ENCODE results near the gene KIF26A. TPM values are rescaled to one million over a fixed set of nuclear protein-coding genes. Genes with fewer than 3 reads are reported as not detected.

The KIF26A gene
- total RNA-seq, 1 experiment from 2014 or later, result 3.1 TPM

- peak; percentile 91 for TF ChIP-seq CTCF (conservative IDR thresholded peaks at IDR 0.05; ENCODE audit: low read depth, low read length)
- no peak for TF ChIP-seq EZH2 (IDR thresholded peaks at IDR 0.05; ENCODE audit: low read length, unreplicated experiment)
- TF ChIP-seq EZH2phosphoT487 (IDR thresholded peaks at IDR 0.05; ENCODE audit: borderline replicate concordance, low read length), result no peak
- H3K27me3 ChIP-seq (ENCODE audit: low read length), result no peaks in the 10 kb centered on the region
- H3K9me3 ChIP-seq (ENCODE audit: low read length), result no peaks in the 10 kb centered on the region
- H3K4me3 ChIP-seq (ENCODE audit: low read length), result no peak overlapping the region
- peak overlapping the region; percentile 63; the same call in 1 of the 2 replicates for H3K4me2 ChIP-seq (ENCODE audit: low read length)
- no peaks in the 10 kb centered on the region for H3K9me2 ChIP-seq (replicated peaks; ENCODE audit: low read length)
- intact Hi-C loops (cut with micrococcal nuclease), result loop anchor here (2.0 kb wide), 1 partner anchor 36 kb away; no protein-coding TSS in a partner anchor
- no peaks in the 10 kb centered on the region for H3F3A ChIP-seq (ENCODE audit: low read length, unreplicated experiment)
- H3K27ac ChIP-seq (ENCODE audit: low read length), result no peak overlapping the region
- ATAC-seq, result peak; percentile 85
- no peaks in the 10 kb centered on the region for H3K79me2 ChIP-seq (ENCODE audit: low read length)
- no peaks in the 10 kb centered on the region for H3K4me1 ChIP-seq (ENCODE audit: insufficient read depth, low read length)
- no peaks in the 10 kb centered on the region for H4K20me1 ChIP-seq (ENCODE audit: low read length)
- H2AFZ ChIP-seq (ENCODE audit: low read length), result 0 out of 2 replicates have a peak overlapping the region, but pooled peaks have one; percentile 52
- no peak overlapping the region for H3K9ac ChIP-seq (ENCODE audit: low read length)
- ChIA-PET POLR2A (ENCODE audit: unreplicated experiment) (no interaction called here), CTCF (interaction anchor here (0.6 to 1.1 kb wide), 2 partner anchors 17 to 48 kb away, joined by 6 to 7 read pairs; no protein-coding TSS in a partner anchor)
- H3K36me3 ChIP-seq (ENCODE audit: low read depth, low read length), result no peaks in the 10 kb centered on the region
- DNase-seq, result peak; percentile 70
- no TSS peak for BruUV-seq (replicated peaks)
These were observed 43.5 kb upstream of the KIF26A start for GRCh38 chr14:104094709-104095425.

GRCh38 chr14:104095426-104096310 is 42.7 kb upstream of the KIF26A start:
- no peak for ATAC-seq
- Histone ChIP-seq H4K20me1 (ENCODE audit: low read length) (no peaks in the 10 kb centered on the region), H3K4me1 (ENCODE audit: insufficient read depth, low read length) (peaks cover 1% of the 10 kb centered on the region), H3F3A (ENCODE audit: low read length, unreplicated experiment) (no peaks in the 10 kb centered on the region), H2AFZ (ENCODE audit: low read length) (no peak overlapping the region), H3K9me2 (replicated peaks; ENCODE audit: low read length) (no peaks in the 10 kb centered on the region), H3K36me3 (ENCODE audit: low read depth, low read length) (no peaks in the 10 kb centered on the region), H3K9ac (ENCODE audit: low read length) (no peak overlapping the region), H3K27me3 (ENCODE audit: low read length) (no peaks in the 10 kb centered on the region), H3K4me3 (ENCODE audit: low read length) (no peak overlapping the region), H3K4me2 (ENCODE audit: low read length) (no peak overlapping the region), H3K27ac (ENCODE audit: low read length) (no peak overlapping the region), H3K9me3 (ENCODE audit: low read length) (no peaks in the 10 kb centered on the region), H3K79me2 (ENCODE audit: low read length) (no peaks in the 10 kb centered on the region)
- no TSS peak for BruUV-seq (replicated peaks)
- POLR2A ChIA-PET (ENCODE audit: unreplicated experiment), result no interaction called here
- DNase-seq, result no peak
- TF ChIP-seq EZH2 (IDR thresholded peaks at IDR 0.05; ENCODE audit: low read length, unreplicated experiment) (no peak), EZH2phosphoT487 (IDR thresholded peaks at IDR 0.05; ENCODE audit: borderline replicate concordance, low read length) (no peak), CTCF (conservative IDR thresholded peaks at IDR 0.05; ENCODE audit: low read depth, low read length) (no peak)
- intact Hi-C loops (cut with micrococcal nuclease), result loop anchor here (2.0 kb wide), 1 partner anchor 35 kb away; no protein-coding TSS in a partner anchor
- CTCF ChIA-PET, result interaction anchor here (1.1 kb wide), 1 partner anchor 18 kb away, joined by 6 read pairs; no protein-coding TSS in a partner anchor
